Upper lobe of right lung (tissue), 1 donor: Measurements from ENCODE around the gene CFAP90. TPM values are rescaled to one million over a fixed set of nuclear protein-coding genes. Genes with fewer than 3 reads are reported as not detected.

Source experiments
- ATAC-seq: fragments of 200-7000 bp; cut with Tn5 transposase; one replicate; pipeline ENCODE4 v1.9.1; 2020; ENCODE audit warnings: mild to moderate bottlenecking, moderate library complexity
- DNase-seq: peaks from one replicate; pipeline ENCODE4 v3.0.0-alpha.2; 2020
- H3K27ac ChIP-seq: fragments of 200-600 bp; one replicate; pipeline ENCODE4 v1.8.0; 2022
- H3K27me3 ChIP-seq: fragments of 200-600 bp; one replicate; pipeline ENCODE4 v1.8.0; 2022; ENCODE audit warnings: mild to moderate bottlenecking
- H3K36me3 ChIP-seq: fragments of 200-600 bp; one replicate; pipeline ENCODE4 v1.8.0; 2022
- H3K4me1 ChIP-seq: fragments of 200-600 bp; one replicate; pipeline ENCODE4 v1.8.0; 2022
- H3K4me3 ChIP-seq: fragments of 200-600 bp; one replicate; pipeline ENCODE4 v1.8.0; 2022; ENCODE audit warnings: mild to moderate bottlenecking
- H3K9me3 ChIP-seq: fragments of 200-600 bp; one replicate; pipeline ENCODE4 v1.8.0; 2022
- CTCF ChIP-seq: fragments of 200-600 bp; IDR thresholded peaks from one replicate; pipeline ENCODE4 v1.8.0; 2022; ENCODE audit warnings: antibody characterized with exemption
- intact Hi-C: fragments of 100-400 bp; cut with DNase I; formaldehyde crosslinking; loops from one replicate; pipeline ENCODE4 v1.11.0; 2022
- total RNA-seq: library from RNA; stranded (reverse); fragmentation: NEBNext Ultra II Directional; extraction: Animal tissue kit (Norgen Biotek cat#: 25700); gene quantifications from one replicate; pipeline ENCODE4 v1.2.1, GENCODE V29; 2021
- donor health status: DM: no; HTN: yes; CAD: no; lungs with severe emphysema.

CFAP90 gene
- total RNA-seq, 1 donor from 2014 or later: 0.93 TPM

- Histone ChIP-seq H3K27me3 (no peaks in the 10 kb centered on the region), H3K36me3 (no peaks in the 10 kb centered on the region), H3K4me1 (no peaks in the 10 kb centered on the region), H3K4me3 (no peak overlapping the region), H3K27ac (no peak overlapping the region), H3K9me3 (no peaks in the 10 kb centered on the region)
- peak; percentile 24 for ATAC-seq
- no peak for DNase-seq
- no peak for TF ChIP-seq CTCF
- intact Hi-C loops: no loop called here
Measured at GRCh38 chr5:7802855-7803254, 48.1 kb downstream of the CFAP90 start.

GRCh38 chr5:7801891-7802614, 48.9 kb downstream of the CFAP90 start:
- H3K27me3 ChIP-seq: no peaks in the 10 kb centered on the region
- H3K27ac ChIP-seq: no peak overlapping the region
- no peaks in the 10 kb centered on the region for H3K36me3 ChIP-seq
- no peak overlapping the region for H3K4me3 ChIP-seq
- intact Hi-C loops: no loop called here
- ATAC-seq (peak; percentile 43), DNase-seq (no peak)
- H3K4me1 ChIP-seq: no peaks in the 10 kb centered on the region
- TF ChIP-seq CTCF: no peak
- no peaks in the 10 kb centered on the region for H3K9me3 ChIP-seq

- intact Hi-C loops: no loop called here
- Histone ChIP-seq H3K27me3 (no peaks in the 10 kb centered on the region), H3K4me1 (no peaks in the 10 kb centered on the region), H3K4me3 (no peak overlapping the region), H3K36me3 (no peaks in the 10 kb centered on the region), H3K27ac (no peak overlapping the region), H3K9me3 (no peaks in the 10 kb centered on the region)
- ATAC-seq: no peak
- TF ChIP-seq CTCF: no peak
- DNase-seq: no peak
Measured at GRCh38 chr5:7795306-7795705, 55.6 kb downstream of the CFAP90 start.

GRCh38 chr5:7794823-7795222, 56.1 kb downstream of the CFAP90 start:
- DNase-seq (no peak), ATAC-seq (no peak)
- no peaks in the 10 kb centered on the region for H3K4me1 ChIP-seq
- no peak overlapping the region for H3K4me3 ChIP-seq
- TF ChIP-seq CTCF: no peak
- intact Hi-C loops: no loop called here
- no peaks in the 10 kb centered on the region for H3K36me3 ChIP-seq
- no peaks in the 10 kb centered on the region for H3K27me3 ChIP-seq
- no peak overlapping the region for H3K27ac ChIP-seq
- no peaks in the 10 kb centered on the region for H3K9me3 ChIP-seq

- Histone ChIP-seq H3K4me3 (no peak overlapping the region), H3K27me3 (no peaks in the 10 kb centered on the region), H3K9me3 (no peaks in the 10 kb centered on the region), H3K36me3 (no peaks in the 10 kb centered on the region), H3K4me1 (no peaks in the 10 kb centered on the region), H3K27ac (no peak overlapping the region)
- no peak for DNase-seq
- no peak for ATAC-seq
- intact Hi-C loops: no loop called here
- TF ChIP-seq CTCF: no peak
Measured at GRCh38 chr5:7794311-7794710, 56.6 kb downstream of the CFAP90 start.

- intact Hi-C loops: no loop called here
- ATAC-seq: no peak
- no peak for TF ChIP-seq CTCF
Measured at GRCh38 chr5:7793895-7794294, 57.0 kb downstream of the CFAP90 start.

More at GRCh38 chr5:7793895-7794294, 57.0 kb downstream of the CFAP90 start:
- Histone ChIP-seq H3K27ac (no peak overlapping the region), H3K4me1 (no peaks in the 10 kb centered on the region), H3K36me3 (no peaks in the 10 kb centered on the region), H3K4me3 (no peak overlapping the region), H3K27me3 (no peaks in the 10 kb centered on the region), H3K9me3 (no peaks in the 10 kb centered on the region)
- no peak for DNase-seq
